ENCODE results near the gene SCAMP4. TPM values are rescaled to one million over a fixed set of nuclear protein-coding genes. Genes with fewer than 3 reads are reported as not detected.

SCAMP4 gene
- polyA plus RNA-seq, 1 of the 3 experiments (the other 2 are of a cell fraction), result 30.0 TPM

GRCh38 chr19:1962674-1963073 lies 57.5 kb downstream of the SCAMP4 start:
- TF ChIP-seq, protein P1, sequence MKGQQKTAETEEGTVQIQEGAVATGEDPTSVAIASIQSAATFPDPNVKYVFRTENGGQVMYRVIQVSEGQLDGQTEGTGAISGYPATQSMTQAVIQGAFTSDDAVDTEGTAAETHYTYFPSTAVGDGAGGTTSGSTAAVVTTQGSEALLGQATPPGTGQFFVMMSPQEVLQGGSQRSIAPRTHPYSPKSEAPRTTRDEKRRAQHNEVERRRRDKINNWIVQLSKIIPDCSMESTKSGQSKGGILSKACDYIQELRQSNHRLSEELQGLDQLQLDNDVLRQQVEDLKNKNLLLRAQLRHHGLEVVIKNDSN (IDR thresholded peaks at IDR 0.05; ENCODE audit: borderline replicate concordance, low read depth), result no peak
- no peak for TF ChIP-seq RAD21 (IDR thresholded peaks at IDR 0.05; ENCODE audit: low read length)
- TF ChIP-seq, protein P2, sequence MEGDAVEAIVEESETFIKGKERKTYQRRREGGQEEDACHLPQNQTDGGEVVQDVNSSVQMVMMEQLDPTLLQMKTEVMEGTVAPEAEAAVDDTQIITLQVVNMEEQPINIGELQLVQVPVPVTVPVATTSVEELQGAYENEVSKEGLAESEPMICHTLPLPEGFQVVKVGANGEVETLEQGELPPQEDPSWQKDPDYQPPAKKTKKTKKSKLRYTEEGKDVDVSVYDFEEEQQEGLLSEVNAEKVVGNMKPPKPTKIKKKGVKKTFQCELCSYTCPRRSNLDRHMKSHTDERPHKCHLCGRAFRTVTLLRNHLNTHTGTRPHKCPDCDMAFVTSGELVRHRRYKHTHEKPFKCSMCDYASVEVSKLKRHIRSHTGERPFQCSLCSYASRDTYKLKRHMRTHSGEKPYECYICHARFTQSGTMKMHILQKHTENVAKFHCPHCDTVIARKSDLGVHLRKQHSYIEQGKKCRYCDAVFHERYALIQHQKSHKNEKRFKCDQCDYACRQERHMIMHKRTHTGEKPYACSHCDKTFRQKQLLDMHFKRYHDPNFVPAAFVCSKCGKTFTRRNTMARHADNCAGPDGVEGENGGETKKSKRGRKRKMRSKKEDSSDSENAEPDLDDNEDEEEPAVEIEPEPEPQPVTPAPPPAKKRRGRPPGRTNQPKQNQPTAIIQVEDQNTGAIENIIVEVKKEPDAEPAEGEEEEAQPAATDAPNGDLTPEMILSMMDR (IDR thresholded peaks at IDR 0.05), result no peak
- TF ChIP-seq EZH2phosphoT487 (IDR thresholded peaks at IDR 0.05; ENCODE audit: borderline replicate concordance, low read depth), result no peak
- Histone ChIP-seq H2AFZ (ENCODE audit: low read depth) (no peak overlapping the region), H3K4me1 (ENCODE audit: control insufficient read depth in 1 of 2, insufficient read depth in 2 of 2, low read depth in 1 of 2, low read length in 1 of 2) (no peaks in the 10 kb centered on the region), H3K9me2 (no peaks in the 10 kb centered on the region), H3K79me2 (ENCODE audit: insufficient read depth) (peaks cover 59% of the 10 kb centered on the region; the same call in 1 of the 2 replicates), H4K20me1 (ENCODE audit: insufficient read depth) (peaks cover 33% of the 10 kb centered on the region), H3K4me3 (ENCODE audit: low read depth in 2 of 2, low read length in 1 of 2) (no peak overlapping the region), H3K9me3 (no peaks in the 10 kb centered on the region), H3K9ac (no peak overlapping the region), H3F3A (replicated peaks; ENCODE audit: insufficient read depth) (no peaks in the 10 kb centered on the region), H3K27me3 (ENCODE audit: insufficient read depth) (no peaks in the 10 kb centered on the region), H3K36me3 (replicated peaks in 1 of 2; ENCODE audit: control insufficient read depth in 1 of 2, insufficient read depth in 2 of 2, low read length in 1 of 2) (peaks cover 2 to 5% of the 10 kb centered on the region in 2 experiments), H3K4me2 (no peak overlapping the region), H3K27ac (ENCODE audit: low read depth in 2 of 2, low read length in 1 of 2) (no peak overlapping the region)
- no peak for DNase-seq
- ChIA-PET CTCF (interaction anchor here (2.6 to 3.7 kb wide), 2 partner anchors 17 to 21 kb away, joined by 7 to 15 read pairs; partner anchors contain the start of gene CSNK1G2), POLR2A (interaction anchor here (0.5 to 0.6 kb wide), 2 partner anchors 14 to 225 kb away, joined by 4 to 5 read pairs; no protein-coding TSS in a partner anchor)
- WGBS (ENCODE audit: low lambda C conversion rate), result 96% methylated on average over 16 of the region's 23 CpGs

GRCh38 chr19:1967087-1967608 lies 61.9 kb downstream of the SCAMP4 start:
- Histone ChIP-seq H3K9ac (no peak overlapping the region), H3F3A (replicated peaks; ENCODE audit: insufficient read depth) (no peaks in the 10 kb centered on the region), H4K20me1 (ENCODE audit: insufficient read depth) (peaks cover 17% of the 10 kb centered on the region), H3K27ac (ENCODE audit: low read depth in 2 of 2, low read length in 1 of 2) (no peak overlapping the region), H2AFZ (ENCODE audit: low read depth) (no peak overlapping the region), H3K9me3 (no peaks in the 10 kb centered on the region), H3K4me3 (ENCODE audit: low read depth in 2 of 2, low read length in 1 of 2) (no peak overlapping the region), H3K27me3 (ENCODE audit: insufficient read depth) (no peaks in the 10 kb centered on the region), H3K4me1 (ENCODE audit: control insufficient read depth in 1 of 2, insufficient read depth in 2 of 2, low read depth in 1 of 2, low read length in 1 of 2) (no peaks in the 10 kb centered on the region; a peak in 1 of 4 replicates), H3K79me2 (ENCODE audit: insufficient read depth) (peaks cover 42% of the 10 kb centered on the region; the same call in 1 of the 2 replicates), H3K4me2 (no peak overlapping the region), H3K9me2 (no peaks in the 10 kb centered on the region), H3K36me3 (replicated peaks in 1 of 2; ENCODE audit: control insufficient read depth in 1 of 2, insufficient read depth in 2 of 2, low read length in 1 of 2) (peaks cover 5 to 13% of the 10 kb centered on the region in 2 experiments)
- TF ChIP-seq NFIC (IDR thresholded peaks at IDR 0.05; ENCODE audit: borderline replicate concordance), result no peak
- no peak for TF ChIP-seq EZH2phosphoT487 (IDR thresholded peaks at IDR 0.05; ENCODE audit: borderline replicate concordance, low read depth)
- TF ChIP-seq, protein P3, sequence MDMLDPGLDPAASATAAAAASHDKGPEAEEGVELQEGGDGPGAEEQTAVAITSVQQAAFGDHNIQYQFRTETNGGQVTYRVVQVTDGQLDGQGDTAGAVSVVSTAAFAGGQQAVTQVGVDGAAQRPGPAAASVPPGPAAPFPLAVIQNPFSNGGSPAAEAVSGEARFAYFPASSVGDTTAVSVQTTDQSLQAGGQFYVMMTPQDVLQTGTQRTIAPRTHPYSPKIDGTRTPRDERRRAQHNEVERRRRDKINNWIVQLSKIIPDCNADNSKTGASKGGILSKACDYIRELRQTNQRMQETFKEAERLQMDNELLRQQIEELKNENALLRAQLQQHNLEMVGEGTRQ (IDR thresholded peaks at IDR 0.05; ENCODE audit: borderline replicate concordance, low read depth, low read length), result no peak
- TF ChIP-seq FOSL2 (IDR thresholded peaks at IDR 0.05; ENCODE audit: borderline replicate concordance, low read depth), result no peak
- TF ChIP-seq ELF1 (IDR thresholded peaks at IDR 0.05), result no peak
- no peak for TF ChIP-seq GABPA (IDR thresholded peaks at IDR 0.05; ENCODE audit: low read depth)
- TF ChIP-seq RAD21 (IDR thresholded peaks at IDR 0.05; ENCODE audit: low read length), result no peak
- TF ChIP-seq, protein P4, sequence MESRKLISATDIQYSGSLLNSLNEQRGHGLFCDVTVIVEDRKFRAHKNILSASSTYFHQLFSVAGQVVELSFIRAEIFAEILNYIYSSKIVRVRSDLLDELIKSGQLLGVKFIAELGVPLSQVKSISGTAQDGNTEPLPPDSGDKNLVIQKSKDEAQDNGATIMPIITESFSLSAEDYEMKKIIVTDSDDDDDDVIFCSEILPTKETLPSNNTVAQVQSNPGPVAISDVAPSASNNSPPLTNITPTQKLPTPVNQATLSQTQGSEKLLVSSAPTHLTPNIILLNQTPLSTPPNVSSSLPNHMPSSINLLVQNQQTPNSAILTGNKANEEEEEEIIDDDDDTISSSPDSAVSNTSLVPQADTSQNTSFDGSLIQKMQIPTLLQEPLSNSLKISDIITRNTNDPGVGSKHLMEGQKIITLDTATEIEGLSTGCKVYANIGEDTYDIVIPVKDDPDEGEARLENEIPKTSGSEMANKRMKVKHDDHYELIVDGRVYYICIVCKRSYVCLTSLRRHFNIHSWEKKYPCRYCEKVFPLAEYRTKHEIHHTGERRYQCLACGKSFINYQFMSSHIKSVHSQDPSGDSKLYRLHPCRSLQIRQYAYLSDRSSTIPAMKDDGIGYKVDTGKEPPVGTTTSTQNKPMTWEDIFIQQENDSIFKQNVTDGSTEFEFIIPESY (IDR thresholded peaks at IDR 0.05; ENCODE audit: borderline replicate concordance, low read depth), result no peak
- TF ChIP-seq REST (IDR thresholded peaks at IDR 0.05; ENCODE audit: low read depth, low read length), result no peak
- DNase-seq, result no peak
- WGBS (ENCODE audit: low lambda C conversion rate), result 92% methylated on average over 16 of the region's 26 CpGs
- POLR2A ChIA-PET, result no interaction called here
- CTCF ChIA-PET, result interaction anchor here (0.7 kb wide), 1 partner anchor 21 kb away, joined by 5 read pairs; no protein-coding TSS in a partner anchor
